SK-N-SH (cell line): ENCODE data around the gene EXOC6B. TPM values are rescaled to one million over a fixed set of nuclear protein-coding genes. Genes with fewer than 3 reads are reported as not detected.

Experiments used
- CTCF ChIA-PET: fragments of 300-600, 350-600 bp; formaldehyde crosslinking; extraction: SDS; loops from one replicate; lab custom pipeline; 2021; lab: Yijun Ruan, JAX
- POLR2A ChIA-PET: fragments of 350-600 bp; sonication (Branson Sonifier 250); formaldehyde crosslinking; extraction: SDS; loops from one replicate; lab custom pipeline; 2020; ENCODE audit warnings: antibody characterized with exemption, inconsistent platforms; lab: Yijun Ruan, JAX
- DNase-seq: peaks from one replicate; pipeline ENCODE4 v3.0.0; 2012
- H2AFZ ChIP-seq: fragments of 200-600 bp; sonication (generic); 2 replicates; pipeline ENCODE4 v1.8.1; 2016; ENCODE audit warnings: antibody characterized with exemption, mild to moderate bottlenecking, low read depth
- H3F3A ChIP-seq: fragments of 200-600 bp; sonication (generic); replicated peaks from 2 replicates; pipeline ENCODE3; 2016; ENCODE audit warnings: antibody characterized with exemption, mild to moderate bottlenecking; ENCODE audit not compliant: insufficient read depth
- H3K27ac ChIP-seq, 2 experiments: fragments of 200-500 bp in 1 of 2; fragments of 200-600 bp in 1 of 2; sonication (Bioruptor generic) in 1 of 2; sonication (generic), shearing (Covaris generic) in 1 of 2; 2 replicates each; pipeline versions ENCODE4 v1.5.1 to v1.6.1; 2014 to 2016; ENCODE audit warnings: low read depth in 2 of 2, inconsistent platforms in 1 of 2, low read length in 1 of 2, mild to moderate bottlenecking in 1 of 2, mixed read lengths in 1 of 2
- H3K27me3 ChIP-seq: fragments of 200-600 bp; sonication (generic), shearing (Covaris generic); 2 replicates; pipeline ENCODE4 v1.6.1; 2016; ENCODE audit warnings: mixed run types; ENCODE audit not compliant: insufficient read depth
- H3K36me3 ChIP-seq, 2 experiments: fragments of 200-500 bp in 1 of 2; fragments of 200-600 bp in 1 of 2; sonication (Bioruptor generic) in 1 of 2; sonication (generic) in 1 of 2; replicated peaks in 1 of 2; 2 replicates each; pipeline versions ENCODE3 to v1.5.1; 2014 to 2016; ENCODE audit warnings: low read length in 1 of 2, mild to moderate bottlenecking in 1 of 2; ENCODE audit not compliant: insufficient read depth in 2 of 2, control insufficient read depth in 1 of 2
- H3K4me1 ChIP-seq, 2 experiments: fragments of 200-500 bp in 1 of 2; fragments of 200-600 bp in 1 of 2; sonication (Bioruptor generic) in 1 of 2; sonication (generic), shearing (Covaris generic) in 1 of 2; 2 replicates each; pipeline versions ENCODE4 v1.5.1 to v1.6.1; 2014 to 2016; ENCODE audit warnings: low read depth in 1 of 2, low read length in 1 of 2, mixed run types in 1 of 2; ENCODE audit not compliant: insufficient read depth in 2 of 2, control insufficient read depth in 1 of 2
- H3K4me2 ChIP-seq: fragments of 200-600 bp; sonication (generic), shearing (Covaris generic); 2 replicates; pipeline ENCODE4 v1.6.1; 2017; ENCODE audit warnings: mixed run types
- H3K4me3 ChIP-seq, 2 experiments: fragments of 200-500 bp in 1 of 2; fragments of 200-600 bp in 1 of 2; sonication (Bioruptor generic) in 1 of 2; sonication (generic), shearing (Covaris generic) in 1 of 2; 2 replicates each; pipeline versions ENCODE4 v1.5.1 to v1.8.1; 2014 to 2016; ENCODE audit warnings: low read depth in 2 of 2, inconsistent platforms in 1 of 2, low read length in 1 of 2, mild to moderate bottlenecking in 1 of 2, mixed read lengths in 1 of 2, moderate library complexity in 1 of 2
- H3K79me2 ChIP-seq: fragments of 200-600 bp; sonication (generic); 2 replicates; pipeline ENCODE4 v1.8.1; 2017; ENCODE audit warnings: mild to moderate bottlenecking; ENCODE audit not compliant: insufficient read depth
- H3K9ac ChIP-seq: fragments of 200-600 bp; sonication (generic); 2 replicates; pipeline ENCODE4 v1.6.1; 2017; ENCODE audit warnings: mixed run types
- H3K9me2 ChIP-seq: fragments of 200-600 bp; sonication (generic); 2 replicates; pipeline ENCODE4 v1.6.1; 2017; ENCODE audit warnings: mixed run types
- H3K9me3 ChIP-seq: fragments of 200-600 bp; sonication (generic); 2 replicates; pipeline ENCODE4 v1.6.1; 2017; ENCODE audit warnings: mixed run types, mild to moderate bottlenecking, moderate library complexity
- H4K20me1 ChIP-seq: fragments of 200-600 bp; sonication (generic); 2 replicates; pipeline ENCODE4 v1.6.1; 2017; ENCODE audit warnings: mild to moderate bottlenecking, mixed run types; ENCODE audit not compliant: insufficient read depth
- CHD2 ChIP-seq: fragments of 150-350 bp; IDR thresholded peaks from 2 replicates; pipeline ENCODE4 v1.6.1; 2018; ENCODE audit warnings: low read length; ENCODE audit not compliant: partially characterized antibody
- ELF1 ChIP-seq: IDR thresholded peaks from 2 replicates; pipeline ENCODE4 v1.4.0; 2012
- FOSL2 ChIP-seq: IDR thresholded peaks from 2 replicates; pipeline ENCODE4 v1.4.0; 2012; ENCODE audit warnings: low read depth, mild to moderate bottlenecking, moderate library complexity, borderline replicate concordance
- FOXJ3 ChIP-seq: sonication (generic); formaldehyde crosslinking; IDR thresholded peaks from 2 replicates; pipeline ENCODE4 v1.5.1; 2020; ENCODE audit warnings: mild to moderate bottlenecking, missing genetic modification reagents
- FOXM1 ChIP-seq: IDR thresholded peaks from 2 replicates; pipeline ENCODE4 v1.4.0; 2012; ENCODE audit warnings: low read depth, mild to moderate bottlenecking
- IRF3 ChIP-seq: fragments of 150-350 bp; IDR thresholded peaks from 2 replicates; pipeline ENCODE4 v1.6.1; 2016; ENCODE audit warnings: mild to moderate bottlenecking, low read depth, low read length
- JUND ChIP-seq: IDR thresholded peaks from 2 replicates; pipeline ENCODE4 v1.4.0; 2012
- MEF2A ChIP-seq: IDR thresholded peaks from 2 replicates; pipeline ENCODE4 v1.4.0; 2012; ENCODE audit warnings: low read depth, borderline replicate concordance
- NFIC ChIP-seq: IDR thresholded peaks from 2 replicates; pipeline ENCODE4 v1.4.0; 2012; ENCODE audit warnings: borderline replicate concordance
- NRF1 ChIP-seq: IDR thresholded peaks from 2 replicates; pipeline ENCODE4 v1.6.1; 2012; ENCODE audit warnings: low read depth, mild to moderate bottlenecking, low read length
- RAD21 ChIP-seq: IDR thresholded peaks from 2 replicates; pipeline ENCODE4 v1.6.1; 2012; ENCODE audit warnings: mild to moderate bottlenecking, low read length
- RCOR1 ChIP-seq: fragments of 150-350 bp; IDR thresholded peaks from 2 replicates; pipeline ENCODE4 v1.6.1; 2017; ENCODE audit warnings: antibody characterized with exemption, low read length
- RFX5 ChIP-seq: IDR thresholded peaks from 2 replicates; pipeline ENCODE4 v1.6.1; 2012; ENCODE audit warnings: mild to moderate bottlenecking, improper control_type of control experiment, low read length
- SIN3A ChIP-seq: IDR thresholded peaks from 2 replicates; pipeline ENCODE4 v1.6.1; 2012; ENCODE audit warnings: low read depth, mild to moderate bottlenecking, low read length, moderate library complexity, borderline replicate concordance
- SMC3 ChIP-seq: IDR thresholded peaks from 2 replicates; pipeline ENCODE4 v1.6.1; 2012; ENCODE audit warnings: low read depth, low read length, improper control_type of control experiment
- TAF1 ChIP-seq: IDR thresholded peaks from 2 replicates; pipeline ENCODE4 v1.6.1; 2012; ENCODE audit warnings: low read depth, mild to moderate bottlenecking, low read length, moderate library complexity, borderline replicate concordance
- TEAD4 ChIP-seq: IDR thresholded peaks from 2 replicates; pipeline ENCODE4 v1.4.0; 2012; ENCODE audit warnings: mild to moderate bottlenecking, borderline replicate concordance; ENCODE audit not compliant: insufficient read depth
- USF1 ChIP-seq: IDR thresholded peaks from 2 replicates; pipeline ENCODE4 v1.4.0; 2012; ENCODE audit warnings: low read depth, borderline replicate concordance
- WGBS: methylation state at CpG from one replicate; pipeline ENCODE4 v1.1.6; 2017; ENCODE audit warnings: low lambda C conversion rate; 5-methylcytosine and 5-hydroxymethylcytosine counted together
- polyA plus RNA-seq, 3 experiments: library from polyadenylated mRNA; depleted of rRNA; stranded (reverse); fragments of >200 nt; gene quantifications; 2 replicates each; pipeline ENCODE4 v1.2.3, GENCODE V29; 2012
- TF ChIP-seq, protein P1 (sequence below): IDR thresholded peaks from 2 replicates; pipeline ENCODE4 v1.4.0; 2012; ENCODE audit warnings: low read depth, borderline replicate concordance
- TF ChIP-seq, protein P2 (sequence below): fragments of 150-350 bp; IDR thresholded peaks from 2 replicates; pipeline ENCODE4 v1.6.1; 2017; ENCODE audit warnings: antibody characterized with exemption, low read length, low read depth, borderline replicate concordance

Gene EXOC6B
- polyA plus RNA-seq, 1 of the 3 experiments (the other 2 are of a cell fraction): 7.4 TPM

DNA sequence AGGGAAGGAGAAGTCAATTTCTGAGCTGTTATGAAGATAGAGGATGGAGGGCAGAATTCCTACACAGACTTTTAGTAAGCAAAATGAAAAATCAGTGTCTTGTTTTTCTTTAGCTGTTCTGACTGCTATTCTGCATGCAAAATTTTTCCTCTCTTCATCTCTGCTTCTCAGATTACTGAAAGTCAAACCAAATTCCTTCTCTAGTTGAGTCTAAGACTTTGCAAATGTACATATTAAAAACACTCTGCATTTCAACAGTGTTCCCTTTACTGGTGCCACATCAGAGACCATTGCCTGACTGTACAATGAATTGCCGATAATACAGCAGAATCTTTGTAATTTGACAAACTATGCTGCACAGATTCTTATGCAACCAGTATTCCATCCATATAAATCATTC, 198.8 kb downstream of the EXOC6B start:
- no peaks in the 10 kb centered on the region for H3K27me3 ChIP-seq
- no peaks in the 10 kb centered on the region for H3F3A ChIP-seq
- H3K36me3 ChIP-seq: no peaks in the 10 kb centered on the region
- no peak overlapping the region for H3K9ac ChIP-seq
- POLR2A ChIA-PET: no interaction called here
- H3K4me2 ChIP-seq: no peak overlapping the region
- H3K4me1 ChIP-seq: no peaks in the 10 kb centered on the region
- WGBS: 96% methylated on average over 1 of the region's 1 CpG
- no peak overlapping the region for H2AFZ ChIP-seq
- no peaks in the 10 kb centered on the region for H3K9me3 ChIP-seq
- TF ChIP-seq, protein P1, sequence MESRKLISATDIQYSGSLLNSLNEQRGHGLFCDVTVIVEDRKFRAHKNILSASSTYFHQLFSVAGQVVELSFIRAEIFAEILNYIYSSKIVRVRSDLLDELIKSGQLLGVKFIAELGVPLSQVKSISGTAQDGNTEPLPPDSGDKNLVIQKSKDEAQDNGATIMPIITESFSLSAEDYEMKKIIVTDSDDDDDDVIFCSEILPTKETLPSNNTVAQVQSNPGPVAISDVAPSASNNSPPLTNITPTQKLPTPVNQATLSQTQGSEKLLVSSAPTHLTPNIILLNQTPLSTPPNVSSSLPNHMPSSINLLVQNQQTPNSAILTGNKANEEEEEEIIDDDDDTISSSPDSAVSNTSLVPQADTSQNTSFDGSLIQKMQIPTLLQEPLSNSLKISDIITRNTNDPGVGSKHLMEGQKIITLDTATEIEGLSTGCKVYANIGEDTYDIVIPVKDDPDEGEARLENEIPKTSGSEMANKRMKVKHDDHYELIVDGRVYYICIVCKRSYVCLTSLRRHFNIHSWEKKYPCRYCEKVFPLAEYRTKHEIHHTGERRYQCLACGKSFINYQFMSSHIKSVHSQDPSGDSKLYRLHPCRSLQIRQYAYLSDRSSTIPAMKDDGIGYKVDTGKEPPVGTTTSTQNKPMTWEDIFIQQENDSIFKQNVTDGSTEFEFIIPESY: no peak
- no peak for TF ChIP-seq RCOR1
- TF ChIP-seq, protein P2, sequence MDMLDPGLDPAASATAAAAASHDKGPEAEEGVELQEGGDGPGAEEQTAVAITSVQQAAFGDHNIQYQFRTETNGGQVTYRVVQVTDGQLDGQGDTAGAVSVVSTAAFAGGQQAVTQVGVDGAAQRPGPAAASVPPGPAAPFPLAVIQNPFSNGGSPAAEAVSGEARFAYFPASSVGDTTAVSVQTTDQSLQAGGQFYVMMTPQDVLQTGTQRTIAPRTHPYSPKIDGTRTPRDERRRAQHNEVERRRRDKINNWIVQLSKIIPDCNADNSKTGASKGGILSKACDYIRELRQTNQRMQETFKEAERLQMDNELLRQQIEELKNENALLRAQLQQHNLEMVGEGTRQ: no peak
- no peak for TF ChIP-seq RAD21
- TF ChIP-seq SMC3: no peak
- TF ChIP-seq NRF1: no peak
- TF ChIP-seq MEF2A: no peak
- TF ChIP-seq CHD2: no peak
- TF ChIP-seq FOXJ3: no peak
- no peak for TF ChIP-seq TEAD4
- no peak for TF ChIP-seq TAF1
- TF ChIP-seq USF1: no peak
- no peak for TF ChIP-seq FOXM1
- no peak for TF ChIP-seq SIN3A
- no peak for TF ChIP-seq NFIC
- TF ChIP-seq JUND: no peak
- TF ChIP-seq ELF1: no peak
- TF ChIP-seq IRF3: no peak
- no peak for TF ChIP-seq RFX5
- no peak for TF ChIP-seq FOSL2
- TF ChIP-seq, all 33 proteins: peak for 0
- no peaks in the 10 kb centered on the region for H3K9me2 ChIP-seq
- no peaks in the 10 kb centered on the region for H3K79me2 ChIP-seq
- H3K4me3 ChIP-seq: no peak overlapping the region
- CTCF ChIA-PET: no interaction called here
- no peak overlapping the region for H3K27ac ChIP-seq
- no peaks in the 10 kb centered on the region for H4K20me1 ChIP-seq
- DNase-seq: no peak
